HG02678 (cell line): ENCODE data around the gene MAU2.

Experiments
- ATAC-seq: cut with Tn5 transposase; IDR thresholded peaks from one replicate; pipeline ENCODE4 v1.9.1; 2021; ENCODE audit warnings: mild to moderate bottlenecking, moderate library complexity; ENCODE audit not compliant: unreplicated experiment

Gene MAU2

DNA sequence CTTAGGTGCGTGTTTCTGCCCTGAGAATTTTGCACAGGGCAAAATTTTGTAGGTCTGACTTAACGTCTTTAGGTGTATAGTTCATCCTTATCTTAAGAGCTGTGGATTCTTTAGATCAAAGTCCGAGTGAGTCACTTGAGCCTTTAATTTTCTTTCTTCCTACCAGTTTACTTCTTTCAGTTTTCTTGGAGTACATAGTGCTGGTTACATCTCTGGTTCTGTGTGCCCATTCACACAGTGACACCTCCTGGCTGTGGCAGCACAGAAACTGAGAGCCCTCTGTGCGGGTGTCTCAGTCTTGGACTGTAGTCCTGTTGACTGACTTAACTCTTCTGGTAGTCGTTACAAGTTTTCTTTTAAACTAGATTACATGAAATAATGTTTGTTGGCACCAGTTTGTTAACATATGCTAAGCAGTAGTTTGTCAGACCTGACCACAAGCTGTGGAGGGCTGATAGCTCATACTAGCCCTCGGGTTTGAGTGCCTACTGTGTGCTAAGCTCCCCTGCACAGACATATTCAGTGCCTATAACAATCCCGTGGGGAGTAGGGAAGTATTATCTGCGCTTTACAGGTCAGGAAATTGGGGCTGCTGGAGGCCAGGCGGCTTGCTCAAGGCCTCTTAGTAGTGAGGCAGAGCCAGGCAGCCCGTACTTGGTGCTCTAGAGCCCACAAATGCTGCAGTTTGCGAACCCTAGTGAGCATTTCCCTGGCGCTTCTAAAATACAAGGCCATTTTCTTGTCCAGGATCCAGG, 86.4 kb downstream of the MAU2 start:
- peak; percentile 20 for ATAC-seq

GRCh38 chr19:19407633-19407930, 87.0 kb downstream of the MAU2 start:
- no peak for ATAC-seq
